Measurements from ENCODE around the gene MCTP2.

The MCTP2 gene

GRCh38 chr15:94258246-94258645 lies 26.9 kb downstream of the MCTP2 start:
- no peak for DNase-seq (ENCODE audit: low read depth, low spot score)
- TF ChIP-seq CTCF (IDR thresholded peaks at IDR 0.05; ENCODE audit: low read depth, low read length): no peak
- in situ Hi-C loops (cut with HindIII; ENCODE audit: low sequenced_read_pairs): no loop called here
- no peak overlapping the region for H3K4me3 ChIP-seq (ENCODE audit: low read depth, low read length)

- in situ Hi-C loops (cut with HindIII; ENCODE audit: low sequenced_read_pairs): no loop called here
- no peak overlapping the region for H3K4me3 ChIP-seq (ENCODE audit: low read depth, low read length)
- TF ChIP-seq CTCF (IDR thresholded peaks at IDR 0.05; ENCODE audit: low read depth, low read length): no peak
- DNase-seq (ENCODE audit: low read depth, low spot score): no peak
Observed at GRCh38 chr15:94259121-94259751, 27.9 kb downstream of the MCTP2 start.

DNA sequence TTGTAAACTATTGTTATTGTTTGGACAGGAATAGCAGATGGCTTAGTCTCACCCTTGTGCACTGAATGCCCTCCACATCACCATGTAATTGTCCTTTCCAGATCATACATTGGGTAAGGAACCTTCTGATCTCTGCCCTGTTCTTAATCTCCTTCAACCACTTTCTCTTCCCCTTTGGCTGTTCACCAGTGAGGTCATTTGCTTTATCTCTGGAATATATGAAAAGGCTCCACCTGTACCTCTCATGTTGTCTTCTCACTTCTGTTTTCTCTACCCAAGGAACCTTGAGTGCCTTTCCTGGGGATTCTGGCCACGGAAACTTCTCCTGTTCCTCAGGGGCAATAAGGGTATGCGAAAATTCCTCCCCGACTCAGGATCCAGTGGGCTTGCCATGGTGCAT lies 28.5 kb downstream of the MCTP2 start:
- H3K4me3 ChIP-seq (ENCODE audit: low read depth, low read length): no peak overlapping the region
- no peak for TF ChIP-seq CTCF (IDR thresholded peaks at IDR 0.05; ENCODE audit: low read depth, low read length)
- DNase-seq (ENCODE audit: low read depth, low spot score): no peak
- in situ Hi-C loops (cut with HindIII; ENCODE audit: low sequenced_read_pairs): no loop called here

DNA sequence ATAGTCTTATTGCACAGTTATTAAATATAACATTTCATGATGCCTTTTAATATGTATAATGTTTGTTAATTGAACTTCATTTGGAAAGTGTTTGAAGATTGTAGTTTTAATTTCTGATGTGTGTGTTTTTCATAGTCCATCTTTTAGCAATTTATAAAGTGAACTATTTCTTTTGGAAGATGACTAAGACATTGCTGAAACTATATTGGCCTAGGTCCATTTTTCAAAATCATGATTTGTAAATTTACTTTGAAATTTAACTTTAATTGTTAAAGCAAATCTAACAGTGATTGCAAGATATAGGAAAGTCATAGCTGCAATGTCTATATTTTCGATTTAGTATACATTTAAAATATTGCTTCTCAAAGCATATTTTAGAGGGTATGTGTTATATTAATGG lies 30.8 kb downstream of the MCTP2 start:
- no peak for DNase-seq (ENCODE audit: low read depth, low spot score)
- in situ Hi-C loops (cut with HindIII; ENCODE audit: low sequenced_read_pairs): no loop called here
- no peak for TF ChIP-seq CTCF (IDR thresholded peaks at IDR 0.05; ENCODE audit: low read depth, low read length)
- H3K4me3 ChIP-seq (ENCODE audit: low read depth, low read length): no peak overlapping the region

GRCh38 chr15:94263341-94264273 lies 32.2 kb downstream of the MCTP2 start:
- in situ Hi-C loops (cut with HindIII; ENCODE audit: low sequenced_read_pairs): no loop called here
- peak; percentile 14 for DNase-seq (ENCODE audit: low read depth, low spot score)
- H3K4me3 ChIP-seq (ENCODE audit: low read depth, low read length): no peak overlapping the region
- TF ChIP-seq CTCF (IDR thresholded peaks at IDR 0.05; ENCODE audit: low read depth, low read length): no peak

- TF ChIP-seq CTCF (IDR thresholded peaks at IDR 0.05; ENCODE audit: low read depth, low read length): no peak
- no peak for DNase-seq (ENCODE audit: low read depth, low spot score)
- H3K4me3 ChIP-seq (ENCODE audit: low read depth, low read length): no peak overlapping the region
- in situ Hi-C loops (cut with HindIII; ENCODE audit: low sequenced_read_pairs): no loop called here
Observed at GRCh38 chr15:94265009-94265408, 33.6 kb downstream of the MCTP2 start.

Measured in astrocyte of the spinal cord (primary cell).